ENCODE measurements around the gene PROKR1.

PROKR1 gene

GRCh38 chr2:68623820-68624219 lies 19.6 kb upstream of the PROKR1 start:
- H3K9me3 Mint-ChIP-seq = peaks cover 14% of the 10 kb centered on the region
- H3K36me3 Mint-ChIP-seq (ENCODE audit: low read depth) = no peaks in the 10 kb centered on the region
- H3K27ac Mint-ChIP-seq = no peak overlapping the region
- H3K4me3 Mint-ChIP-seq = no peak overlapping the region
- H3K27me3 Mint-ChIP-seq (ENCODE audit: low read depth) = no peaks in the 10 kb centered on the region
- TF ChIP-seq CTCF (IDR thresholded peaks at IDR 0.05; ENCODE audit: unreplicated experiment in 3 of 3) = no peak
- H3K4me1 Mint-ChIP-seq = no peaks in the 10 kb centered on the region

- peaks cover 4% of the 10 kb centered on the region for H3K27me3 Mint-ChIP-seq (ENCODE audit: low read depth)
- no peaks in the 10 kb centered on the region for H3K4me1 Mint-ChIP-seq
- H3K4me3 Mint-ChIP-seq = no peak overlapping the region
- H3K27ac Mint-ChIP-seq = no peak overlapping the region
- H3K9me3 Mint-ChIP-seq = peaks cover 7% of the 10 kb centered on the region
- H3K36me3 Mint-ChIP-seq (ENCODE audit: low read depth) = no peaks in the 10 kb centered on the region
- TF ChIP-seq CTCF (IDR thresholded peaks at IDR 0.05; ENCODE audit: unreplicated experiment in 3 of 3) = no peak
Observed at GRCh38 chr2:68627615-68628014, 15.8 kb upstream of the PROKR1 start.

- peaks cover 7% of the 10 kb centered on the region for H3K9me3 Mint-ChIP-seq
- no peaks in the 10 kb centered on the region for H3K4me1 Mint-ChIP-seq
- TF ChIP-seq CTCF (IDR thresholded peaks at IDR 0.05; ENCODE audit: unreplicated experiment in 3 of 3) = no peak
- H3K27ac Mint-ChIP-seq = no peak overlapping the region
- no peaks in the 10 kb centered on the region for H3K36me3 Mint-ChIP-seq (ENCODE audit: low read depth)
- H3K4me3 Mint-ChIP-seq = no peak overlapping the region
- peaks cover 4% of the 10 kb centered on the region for H3K27me3 Mint-ChIP-seq (ENCODE audit: low read depth)
Observed at GRCh38 chr2:68632021-68632420, 11.4 kb upstream of the PROKR1 start.

- Mint-ChIP-seq H3K4me3 (no peak overlapping the region), H3K27me3 (ENCODE audit: low read depth) (peaks cover 12% of the 10 kb centered on the region), H3K4me1 (no peaks in the 10 kb centered on the region), H3K36me3 (ENCODE audit: low read depth) (no peaks in the 10 kb centered on the region), H3K9me3 (peaks cover 14% of the 10 kb centered on the region), H3K27ac (no peak overlapping the region)
- no peak for TF ChIP-seq CTCF (IDR thresholded peaks at IDR 0.05; ENCODE audit: unreplicated experiment in 3 of 3)
Observed at GRCh38 chr2:68637047-68637446, 6.3 kb upstream of the PROKR1 start.

GRCh38 chr2:68643874-68644485 lies 601 bp downstream of the PROKR1 start:
- H3K27ac Mint-ChIP-seq = no peak overlapping the region
- TF ChIP-seq CTCF (IDR thresholded peaks at IDR 0.05; ENCODE audit: unreplicated experiment in 3 of 3) = no peak
- no peaks in the 10 kb centered on the region for H3K36me3 Mint-ChIP-seq (ENCODE audit: low read depth)
- H3K27me3 Mint-ChIP-seq (ENCODE audit: low read depth) = peaks cover 62% of the 10 kb centered on the region
- peaks cover 5% of the 10 kb centered on the region for H3K4me1 Mint-ChIP-seq
- H3K9me3 Mint-ChIP-seq = peaks cover 21% of the 10 kb centered on the region
- peak overlapping the region; percentile 75 to 79 (median 77) for H3K4me3 Mint-ChIP-seq

GRCh38 chr2:68645523-68645922 lies 2.1 kb downstream of the PROKR1 start:
- H3K9me3 Mint-ChIP-seq = peaks cover 16% of the 10 kb centered on the region
- H3K4me1 Mint-ChIP-seq = peaks cover 5% of the 10 kb centered on the region
- H3K27me3 Mint-ChIP-seq (ENCODE audit: low read depth) = peaks cover 72% of the 10 kb centered on the region
- H3K4me3 Mint-ChIP-seq = peak overlapping the region in 1 of 3 experiments; percentile 13
- no peak for TF ChIP-seq CTCF (IDR thresholded peaks at IDR 0.05; ENCODE audit: unreplicated experiment in 3 of 3)
- no peaks in the 10 kb centered on the region for H3K36me3 Mint-ChIP-seq (ENCODE audit: low read depth)
- no peak overlapping the region for H3K27ac Mint-ChIP-seq

Data from nephron (organoid).